H1 (cell line): ENCODE measurements around the gene GPR18. TPM values are rescaled to one million over a fixed set of nuclear protein-coding genes. Genes with fewer than 3 reads are reported as not detected.

ENCODE experiments used
- CBX5 ChIP-seq: fragments of 300-800, 300-1000 bp; sonication (generic); IDR thresholded peaks from 2 replicates; pipeline ENCODE4 v1.7.1; 2016; ENCODE audit warnings: antibody characterized with exemption, low read length, low read depth
- USF2 ChIP-seq: IDR thresholded peaks from 2 replicates; pipeline ENCODE4 v1.6.1; 2011; ENCODE audit warnings: low read length, improper control_type of control experiment
- polyA plus RNA-seq, 7 experiments: library from polyadenylated mRNA; depleted of rRNA in 3 of 7; stranded (reverse) in 5 of 7; unstranded in 2 of 7; fragments of >200 nt in 5 of 7; fragments of 200-250 nt in 2 of 7; gene quantifications; 1 replicate in 5 of 7; 2 replicates in 1 of 7; 4 replicates in 1 of 7; pipeline versions ENCODE4 v1.2.1 to v1.2.3, GENCODE V29; 2011 to 2013; ENCODE audit warnings: missing spikeins in 2 of 7, mixed read lengths in 2 of 7
- total RNA-seq: library from RNA; stranded (reverse); fragmentation: NEBNext Ultra II Directional; extraction: Animal tissue kit (Norgen Biotek cat#: 25700); gene quantifications from 2 replicates; pipeline ENCODE4 v1.2.1, GENCODE V29; 2021

Gene GPR18
- total and polyA plus RNA-seq, 2 of the 8 experiments (the other 6 are each of a cell fraction or from before 2014, with no cell fraction given) = not detected

DNA sequence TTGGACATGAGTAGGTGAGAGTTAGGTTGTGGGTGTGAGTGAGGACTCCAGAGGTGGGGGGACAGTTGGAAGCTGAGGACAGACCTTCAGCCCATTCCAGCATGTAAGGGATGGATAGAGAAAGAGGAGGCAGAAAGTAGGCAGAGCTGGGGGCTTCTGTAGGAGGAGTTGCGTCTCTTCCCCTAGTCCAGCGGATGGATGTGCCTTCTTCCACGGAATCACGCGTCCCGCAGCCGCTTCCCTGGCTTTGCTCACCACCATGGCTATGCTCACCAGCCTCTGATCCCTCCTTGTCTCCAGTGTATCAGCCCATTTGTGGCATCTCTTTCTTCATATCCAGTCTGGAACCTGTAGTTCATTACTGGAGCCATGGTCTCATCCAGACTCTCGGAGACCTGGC, 52.0 kb downstream of the GPR18 start (continued):
- no peak for TF ChIP-seq USF2
- no peak for TF ChIP-seq CBX5
